KBM-7 (cell line): ENCODE results near the gene TARS3.
"Not testable (repeated sequence)": the region's sequence is repeated elsewhere in the genome, so short reads cannot be mapped to it uniquely, and the experiment has no call there.

Experiments
- DNase-seq: peaks from one replicate; pipeline ENCODE4 v3.0.0-alpha.2; 2015
- in situ Hi-C: fragments of 300-500 bp; cut with MboI; formaldehyde crosslinking; loops from 2 replicates; pipeline ENCODE4 v1.14.3; 2020; ENCODE audit warnings: low sequenced_read_pairs, low pct_unique_long_range_greater_than_20kb, mixed read lengths

Gene TARS3

DNA sequence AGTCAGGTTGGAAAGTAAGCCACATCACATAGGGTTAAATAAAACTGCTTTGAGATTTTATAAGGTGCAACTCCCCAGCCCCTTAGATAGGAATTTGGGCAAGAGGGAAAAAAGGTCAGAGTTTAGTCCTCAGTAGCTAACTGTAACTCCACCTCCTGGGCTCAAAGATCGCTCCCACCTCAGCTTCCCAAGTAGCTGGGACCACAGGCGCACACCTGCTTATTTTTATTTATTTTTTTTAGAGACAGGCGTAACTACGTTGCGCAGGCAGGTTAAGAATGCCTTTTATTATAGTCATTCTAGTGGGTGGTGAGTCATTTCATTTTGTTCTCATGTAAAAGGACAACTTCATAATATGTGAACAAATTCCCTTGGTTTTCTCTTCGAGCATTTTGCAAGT lies 86.8 kb downstream of the TARS3 start:
- in situ Hi-C loops: no loop called here
- DNase-seq: no peak

DNA sequence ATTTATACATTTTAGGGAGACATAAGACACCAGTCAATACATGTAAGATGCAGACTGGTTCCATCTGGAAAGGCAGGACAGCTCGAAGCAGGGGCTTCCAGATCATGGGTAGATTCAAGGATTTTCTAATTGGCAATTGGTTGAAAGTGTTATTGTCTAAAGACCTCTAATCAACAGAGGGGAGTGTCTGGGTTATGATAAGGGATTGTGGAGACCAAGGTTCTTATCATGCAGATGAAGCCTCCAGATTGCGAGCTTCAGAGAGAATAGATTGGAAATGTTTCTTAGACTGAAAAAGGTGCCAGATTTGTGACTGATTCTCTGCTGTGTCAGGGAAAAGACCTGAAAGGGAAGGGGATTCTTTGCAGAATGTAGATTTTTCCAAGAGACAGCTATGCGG lies 87.2 kb downstream of the TARS3 start:
- in situ Hi-C loops: no loop called here
- no peak for DNase-seq

GRCh38 chr15:101635944-101636727 lies 88.1 kb downstream of the TARS3 start:
- in situ Hi-C loops: no loop called here

DNA sequence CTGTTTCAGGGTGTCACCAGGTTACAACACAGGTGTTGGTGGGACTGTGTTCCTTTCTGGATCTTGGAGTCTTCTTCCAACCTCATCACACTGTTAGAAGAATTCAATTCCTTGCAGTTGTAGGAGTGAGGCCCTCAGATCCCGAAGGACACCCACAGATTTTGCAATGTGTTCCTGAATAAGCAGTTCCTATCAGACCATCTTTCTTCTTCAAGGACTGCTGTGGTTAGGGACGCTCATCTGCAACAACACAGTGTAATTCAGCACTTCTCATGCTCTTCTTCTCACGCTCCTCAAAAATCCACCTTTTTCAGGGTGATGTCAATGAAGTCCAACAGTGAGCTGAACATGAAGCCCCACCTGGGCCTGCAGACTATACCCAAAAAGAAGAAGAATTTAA lies 90.9 kb downstream of the TARS3 start:
- in situ Hi-C loops: no loop called here

More at GRCh38 chr15:101635944-101636727, 88.1 kb downstream of the TARS3 start:
- DNase-seq: no peak

DNA sequence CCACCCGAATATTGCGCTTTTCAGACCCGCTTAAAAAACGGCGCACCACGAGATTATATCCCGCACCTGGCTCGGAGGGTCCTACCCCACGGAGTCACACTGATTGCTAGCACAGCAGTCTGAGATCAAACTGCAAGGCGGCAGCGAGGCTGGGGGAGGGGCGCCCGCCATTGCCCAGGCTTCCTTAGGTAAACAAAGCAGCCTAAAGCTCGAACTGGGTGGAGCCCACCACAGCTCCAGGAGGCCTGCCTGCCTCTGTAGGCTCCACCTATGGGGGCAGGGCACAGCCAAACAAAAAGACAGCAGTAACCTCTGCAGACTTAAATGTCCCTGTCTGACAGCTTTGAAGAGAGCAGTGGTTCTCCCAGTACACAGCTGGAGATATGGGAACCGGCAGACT lies 97.5 kb downstream of the TARS3 start:
- DNase-seq, in situ Hi-C loops: not testable (repeated sequence)

More for the DNA sequence above, 90.9 kb downstream of the TARS3 start:
- DNase-seq: no peak

DNA sequence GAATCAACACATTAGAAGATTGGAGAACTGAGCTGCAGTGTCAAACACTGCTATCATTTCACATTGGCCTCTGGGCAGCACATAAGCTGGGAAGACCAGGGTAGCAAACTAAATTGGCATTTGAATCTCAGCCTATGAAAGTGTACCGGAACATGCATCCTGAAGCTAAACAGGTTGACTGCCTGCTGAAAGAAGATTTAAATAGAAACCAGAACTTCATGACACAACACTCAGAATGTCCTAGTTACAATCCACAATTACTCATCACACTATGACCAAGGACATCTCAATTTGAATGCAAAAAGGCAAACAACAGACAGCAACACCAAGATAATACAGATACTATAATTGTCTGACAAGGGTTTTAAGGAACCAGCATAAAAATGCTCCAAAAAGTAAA lies 98.3 kb downstream of the TARS3 start:
- DNase-seq: no peak
- in situ Hi-C loops: no loop called here

DNA sequence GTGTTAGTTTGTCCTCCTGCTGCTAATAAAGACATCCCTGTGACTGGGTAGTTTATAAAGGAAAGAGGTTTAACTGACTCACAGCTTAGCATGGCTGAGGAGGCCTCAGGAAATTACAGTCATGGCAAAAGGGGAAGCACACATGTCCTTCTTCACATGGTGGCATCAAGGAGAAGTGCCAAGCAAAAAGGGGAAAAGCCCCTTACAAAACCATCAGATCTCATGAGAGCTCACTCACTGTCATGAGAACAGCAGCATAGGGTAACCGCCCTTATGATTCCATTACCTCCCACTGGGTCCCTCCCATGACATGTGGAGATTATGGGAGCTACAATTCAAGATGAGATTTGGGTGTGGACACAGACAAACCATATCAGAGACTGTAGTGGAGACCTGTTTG lies 99.1 kb downstream of the TARS3 start:
- peak; percentile 58 for DNase-seq
- in situ Hi-C loops: no loop called here

GRCh38 chr15:101623367-101624304 lies 100.6 kb downstream of the TARS3 start:
- DNase-seq: no peak
- in situ Hi-C loops: no loop called here

DNA sequence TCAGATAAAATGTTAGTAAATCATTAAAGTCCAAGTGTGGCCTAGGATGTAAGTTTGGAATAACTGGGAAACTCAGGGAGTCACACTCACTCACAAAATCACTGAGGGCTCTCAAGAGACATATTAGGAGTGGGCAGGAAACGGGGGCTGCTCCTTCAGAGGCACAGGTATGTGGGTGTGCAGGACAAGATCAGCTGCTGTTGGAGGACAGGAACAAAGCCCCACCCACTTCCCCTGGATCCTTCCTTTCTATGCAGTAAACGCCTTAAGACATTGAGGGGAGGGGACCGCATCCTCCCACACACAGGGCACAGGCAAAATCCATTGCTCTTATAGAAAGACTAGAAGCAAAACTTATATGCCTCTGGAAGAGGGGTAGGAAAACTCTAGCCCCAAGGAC lies 102.3 kb downstream of the TARS3 start:
- DNase-seq: no peak
- in situ Hi-C loops: no loop called here

GRCh38 chr15:101620671-101621070 lies 103.6 kb downstream of the TARS3 start:
- DNase-seq: no peak
- in situ Hi-C loops: no loop called here

GRCh38 chr15:101619615-101619865 lies 104.7 kb downstream of the TARS3 start:
- DNase-seq: no peak
- in situ Hi-C loops: no loop called here

- in situ Hi-C loops: no loop called here
- DNase-seq: no peak
Observed at GRCh38 chr15:101618851-101619614, 105.2 kb downstream of the TARS3 start.

DNA sequence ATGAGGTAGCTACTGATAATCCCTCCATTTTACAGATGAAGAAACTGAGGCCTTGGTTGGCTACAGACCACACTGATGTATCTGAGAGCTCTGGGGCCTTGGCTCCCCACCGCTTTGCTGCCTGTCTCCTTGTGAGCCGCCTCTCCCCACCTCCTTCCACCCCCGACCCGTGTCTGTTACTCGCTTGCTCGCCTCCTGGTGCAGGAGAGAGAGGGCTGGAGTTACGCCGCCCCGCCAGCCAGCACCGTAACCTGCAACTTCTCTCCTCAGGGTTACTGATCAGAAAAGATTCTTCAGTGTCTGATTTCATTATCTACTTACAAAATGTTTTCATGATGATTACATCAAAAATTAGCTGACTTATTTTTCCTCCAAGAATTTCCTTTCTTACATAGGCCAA lies 106.2 kb downstream of the TARS3 start:
- DNase-seq: no peak
- in situ Hi-C loops: no loop called here

GRCh38 chr15:101617390-101617965 lies 106.8 kb downstream of the TARS3 start:
- in situ Hi-C loops: no loop called here

DNA sequence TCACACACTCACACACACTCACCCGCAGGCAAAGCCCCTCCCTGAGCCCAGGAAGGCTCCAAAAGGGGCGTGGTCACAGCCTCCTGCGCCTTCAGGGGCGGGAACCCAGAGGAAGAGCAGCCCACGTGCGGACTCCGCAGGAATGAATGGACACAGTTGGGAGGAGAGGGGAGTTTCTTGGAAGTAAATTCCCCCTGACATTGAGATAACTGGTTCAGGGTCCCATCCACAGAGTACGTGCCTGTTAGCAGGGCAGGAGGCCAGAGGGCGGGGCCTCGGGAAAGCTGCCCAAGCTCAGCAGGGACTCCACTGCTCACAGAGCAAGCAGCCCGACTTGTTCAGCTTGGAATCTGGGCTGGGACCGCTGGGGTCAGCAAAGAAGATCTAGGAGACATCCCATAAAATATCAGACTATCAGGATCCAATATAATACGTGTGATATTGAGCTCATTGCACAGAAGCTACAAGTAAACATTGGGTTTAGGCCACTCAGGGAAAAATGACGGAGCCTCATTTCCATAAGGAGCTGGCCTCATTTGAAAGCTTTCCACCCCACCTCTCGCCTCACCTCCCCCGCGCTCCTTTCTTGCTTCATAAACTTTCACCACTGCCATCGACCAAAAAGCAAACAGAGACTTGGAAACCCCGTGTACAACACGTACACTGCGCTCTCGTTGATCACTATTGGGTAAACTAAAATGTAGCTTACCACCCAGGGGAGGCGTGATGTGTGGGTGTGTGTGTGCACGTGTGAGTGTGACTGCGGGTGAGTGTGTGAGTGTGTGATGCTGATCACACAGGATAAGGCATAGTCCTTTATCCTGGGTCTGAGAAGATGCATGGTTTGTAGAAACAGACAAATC lies 108.1 kb downstream of the TARS3 start:
- DNase-seq: no peak
- in situ Hi-C loops: no loop called here

More at GRCh38 chr15:101617390-101617965, 106.8 kb downstream of the TARS3 start:
- DNase-seq: no peak

GRCh38 chr15:101615414-101615985 lies 108.8 kb downstream of the TARS3 start:
- no peak for DNase-seq
- in situ Hi-C loops: no loop called here

- no peak for DNase-seq
- in situ Hi-C loops: no loop called here
Observed at GRCh38 chr15:101614761-101615160, 109.5 kb downstream of the TARS3 start.

DNA sequence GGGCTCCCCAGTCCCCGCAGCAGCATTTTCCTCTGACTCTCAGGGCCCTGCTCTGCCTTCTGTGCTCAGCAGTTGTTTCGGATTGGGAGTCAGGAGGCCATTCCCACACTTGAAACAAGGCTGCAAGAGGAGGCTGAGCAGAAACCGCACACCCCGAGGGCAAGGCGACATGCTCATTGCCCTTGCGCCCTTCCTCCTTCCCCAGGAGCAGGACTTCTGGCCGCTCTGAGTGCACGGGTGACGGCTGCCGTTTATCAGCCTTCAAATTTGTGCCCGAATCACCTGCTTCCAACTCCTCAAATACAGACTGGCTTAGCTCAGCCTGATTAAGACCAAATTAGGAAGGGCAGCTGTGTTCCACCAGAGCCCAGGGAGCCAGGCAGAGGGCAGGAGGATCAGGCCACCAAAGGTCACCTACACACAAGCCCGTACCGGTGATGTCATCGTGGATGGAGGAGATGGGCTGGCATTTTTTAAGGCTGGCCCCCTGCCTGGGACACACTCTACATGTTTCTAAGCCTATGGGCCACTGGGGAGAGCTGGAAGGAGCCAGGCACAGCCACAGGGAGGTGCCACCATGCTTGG lies 110.2 kb downstream of the TARS3 start:
- in situ Hi-C loops: no loop called here
- DNase-seq: no peak
